GM12878 (cell line): ENCODE data around the gene ZNF22. TPM values are rescaled to one million over a fixed set of nuclear protein-coding genes. Genes with fewer than 3 reads are reported as not detected.

Experiments
- ATAC-seq: fragments of 200-7000 bp; cut with Tn5 transposase; 3 replicates; pipeline ENCODE4 v1.9.1; 2020; ENCODE audit warnings: mild to moderate bottlenecking, moderate library complexity
- BruUV-seq: library from RNA; stranded (reverse); fragments of 400-500 nt; replicated peaks from 2 replicates; lab custom pipeline; 2021; lab: Mats Ljungman, UMichigan
- CTCF ChIA-PET: fragments of 300-600 bp; sonication (Branson Sonifier 250); formaldehyde crosslinking; extraction: SDS; loops from one replicate; lab custom pipeline; 2021; ENCODE audit warnings: inconsistent platforms; lab: Yijun Ruan, JAX
- POLR2A ChIA-PET: fragments of 350-600 bp; formaldehyde crosslinking; extraction: SDS; loops from one replicate; lab custom pipeline; 2021; ENCODE audit warnings: inconsistent platforms; lab: Charles Lee
- RAD21 ChIA-PET: fragments of 300-600 bp; sonication (Branson Sonifier 250); formaldehyde crosslinking; loops from one replicate; lab custom pipeline; 2023; ENCODE audit warnings: antibody characterized with exemption; ENCODE audit not compliant: unreplicated experiment; lab: Charles Lee
- SMC1A ChIA-PET: fragments of 300-600 bp; sonication (Branson Sonifier 250); formaldehyde crosslinking; loops from one replicate; lab custom pipeline; 2023; ENCODE audit not compliant: unreplicated experiment, uncharacterized antibody; lab: Charles Lee
- DNase-seq: peaks from one replicate; pipeline ENCODE4 v3.0.0-alpha.2; 2011; ENCODE audit warnings: low read depth, low spot score
- FAIRE-seq: peaks from 3 replicates; lab custom pipeline; 2011; peaks lifted over from hg19 to GRCh38; lab: Jason Lieb, UNC
- H2AFZ ChIP-seq: 2 replicates; pipeline ENCODE4 v1.6.0; 2011; ENCODE audit warnings: low read depth, low read length, control low read depth; ENCODE audit not compliant: control insufficient read depth
- H3K27ac ChIP-seq: 2 replicates; pipeline ENCODE4 v1.5.1; 2011; ENCODE audit warnings: control low read depth; ENCODE audit not compliant: control insufficient read depth, insufficient read depth
- H3K27me3 ChIP-seq, 2 experiments: replicated peaks in 1 of 2; 2 replicates each; pipeline versions ENCODE4 v1.6.0 to v1.6.1; 2011; ENCODE audit warnings: low read length in 1 of 2; ENCODE audit not compliant: control insufficient read depth in 2 of 2, insufficient read depth in 2 of 2
- H3K36me3 ChIP-seq, 2 experiments: 2 replicates each; pipeline ENCODE4 v1.5.1; 2011; ENCODE audit warnings: low read length in 1 of 2; ENCODE audit not compliant: control insufficient read depth in 2 of 2, insufficient read depth in 2 of 2
- H3K4me1 ChIP-seq: 2 replicates; pipeline ENCODE4 v1.6.1; 2011; ENCODE audit warnings: mild to moderate bottlenecking, low read length, moderate library complexity, mixed read lengths; ENCODE audit not compliant: control insufficient read depth, insufficient read depth
- H3K4me2 ChIP-seq: 2 replicates; pipeline ENCODE4 v1.6.0; 2011; ENCODE audit warnings: control low read depth; ENCODE audit not compliant: control insufficient read depth, insufficient read depth
- H3K4me3 ChIP-seq: fragments of 200-600 bp; sonication (generic); 2 replicates; pipeline ENCODE4 v1.5.1; 2016
- H3K79me2 ChIP-seq: 2 replicates; pipeline ENCODE4 v1.6.0; 2011; ENCODE audit warnings: low read length; ENCODE audit not compliant: control insufficient read depth, insufficient read depth
- H3K9ac ChIP-seq: 2 replicates; pipeline ENCODE4 v1.8.0; 2011; ENCODE audit warnings: low read length, control low read depth, mixed read lengths; ENCODE audit not compliant: control insufficient read depth, insufficient read depth
- H3K9me3 ChIP-seq: replicated peaks from 3 replicates; pipeline ENCODE4 v1.5.1; 2011; ENCODE audit warnings: mild to moderate bottlenecking, low read length; ENCODE audit not compliant: control insufficient read depth, insufficient read depth
- H4K20me1 ChIP-seq: 2 replicates; pipeline ENCODE4 v1.6.0; 2011; ENCODE audit not compliant: control insufficient read depth, insufficient read depth
- BRCA1 ChIP-seq: IDR thresholded peaks from 2 replicates; pipeline ENCODE4 v1.6.1; 2011; ENCODE audit warnings: low read depth, low read length, improper control_type of control experiment
- GATAD2B ChIP-seq: fragments of 450-650 bp; conservative IDR thresholded peaks from 2 replicates; pipeline ENCODE4 v1.6.1; 2017; ENCODE audit warnings: low read depth, mild to moderate bottlenecking, moderate library complexity
- KDM1A ChIP-seq: fragments of 200-600 bp; sonication (generic); IDR thresholded peaks from 2 replicates; pipeline ENCODE4 v1.6.1; 2016; ENCODE audit warnings: borderline replicate concordance
- MLLT1 ChIP-seq: fragments of 450-650 bp; IDR thresholded peaks from 2 replicates; pipeline ENCODE4 v1.6.1; 2016; ENCODE audit warnings: mild to moderate bottlenecking
- PAX5 ChIP-seq: IDR thresholded peaks from 2 replicates; pipeline ENCODE4 v1.6.1; 2011; ENCODE audit warnings: low read depth, low read length, borderline replicate concordance
- POLR2A ChIP-seq: IDR thresholded peaks from 2 replicates; pipeline ENCODE4 v1.6.1; 2011; ENCODE audit warnings: low read depth, mild to moderate bottlenecking, low read length
- WGBS: methylation state at CpG from one replicate; pipeline ENCODE4 v1.1.6; 2016; ENCODE audit warnings: low lambda C conversion rate; ENCODE audit not compliant: insufficient replicate concordance, insufficient coverage; ENCODE audit errors: missing lambda C conversion rate; 5-methylcytosine and 5-hydroxymethylcytosine counted together
- in situ Hi-C: fragments of 300-500 bp; cut with MboI; formaldehyde crosslinking; loops from 9 replicates; pipeline ENCODE4 v1.14.3; 2018; ENCODE audit warnings: mixed read lengths
- intact Hi-C: fragments of 100-400 bp; cut with micrococcal nuclease; formaldehyde crosslinking; loops from one replicate; pipeline ENCODE4 v1.14.2; 2022; ENCODE audit not compliant: unreplicated experiment
- polyA plus RNA-seq, 11 experiments: library from polyadenylated mRNA; depleted of rRNA in 4 of 11; unstranded in 6 of 11; stranded (reverse) in 5 of 11; fragments of >200 nt; fragmentation: Nextera tagmentation in 4 of 11; fragmentation: Illumina TruSeq in 1 of 11; extraction: Ambion mirVana in 4 of 11; extraction: Trizol in 1 of 11; gene quantifications; 1 replicate in 1 of 11; 2 replicates in 10 of 11; pipeline versions ENCODE4 v1.2.1 to v1.2.3, GENCODE V29; 2011 to 2016; ENCODE audit warnings: inconsistent platforms in 2 of 11, missing spikeins in 2 of 11, low read depth in 1 of 11
- total RNA-seq, 4 experiments: library from RNA; depleted of rRNA in 3 of 4; stranded (reverse); fragments of >200 nt in 3 of 4; fragmentation: Illumina TruSeq in 1 of 4; extraction: Trizol in 1 of 4; gene quantifications; 2 replicates each; pipeline versions ENCODE4 v1.2.1 to v1.2.3, GENCODE V29; 2013 to 2021

ZNF22 gene
- total and polyA plus RNA-seq, 10 of the 15 experiments (the other 5 are each of a cell fraction or from before 2014, with no cell fraction given), result 31.1 to 74.4 (median 43.8) TPM

GRCh38 chr10:45053569-45054100 is 52.9 kb downstream of the ZNF22 start:
- in situ Hi-C loops, result no loop called here

More at GRCh38 chr10:45053569-45054100, 52.9 kb downstream of the ZNF22 start:
- Histone ChIP-seq H3K4me2 (no peak overlapping the region), H3K79me2 (no peaks in the 10 kb centered on the region), H3K4me1 (no peaks in the 10 kb centered on the region), H4K20me1 (no peaks in the 10 kb centered on the region), H3K27me3 (no peaks in the 10 kb centered on the region), H3K9me3 (no peaks in the 10 kb centered on the region), H3K27ac (no peak overlapping the region), H3K36me3 (no peaks in the 10 kb centered on the region), H3K4me3 (no peak overlapping the region), H2AFZ (no peak overlapping the region), H3K9ac (no peak overlapping the region)
- ChIA-PET CTCF (no interaction called here), POLR2A (no interaction called here), RAD21 (no interaction called here), SMC1A (no interaction called here)
- TF ChIP-seq PAX5 (no peak), BRCA1 (no peak), MLLT1 (no peak), GATAD2B (no peak), KDM1A (no peak), POLR2A (no peak)
- no TSS peak for BruUV-seq
- DNase-seq (no peak), FAIRE-seq (no peak), ATAC-seq (no peak)
- 0% methylated on average over 1 of the region's 1 CpG for WGBS
- intact Hi-C loops, result no loop called here

Other genes starting within 250 kb of the ZNF22 start
- not detected in 2 replicates for gene TMEM72, start 89.6 kb upstream of the ZNF22 start, total RNA-seq (2014; rRNA removed)
- gene TMEM72, start 89.6 kb upstream of the ZNF22 start, total RNA-seq (2014; rRNA removed; fragmentation: Illumina TruSeq; extraction: Trizol), result not detected in 2 replicates
- not detected in 2 replicates for gene TMEM72, start 89.6 kb upstream of the ZNF22 start, total RNA-seq (2021)
- gene TMEM72, start 89.6 kb upstream of the ZNF22 start, polyA plus RNA-seq (2011; rRNA removed), result 0.07 and 0.12 TPM in 2 replicates
- not detected in 2 replicates for gene TMEM72, start 89.6 kb upstream of the ZNF22 start, polyA plus RNA-seq (2014; fragmentation: Illumina TruSeq; extraction: Trizol)
- not detected for gene TMEM72, start 89.6 kb upstream of the ZNF22 start, polyA plus RNA-seq (2014; fragmentation: Nextera tagmentation; extraction: Ambion mirVana)
- not detected in 2 replicates for gene TMEM72, start 89.6 kb upstream of the ZNF22 start, polyA plus RNA-seq (2014; rRNA removed)
- not detected for gene TMEM72, start 89.6 kb upstream of the ZNF22 start, polyA plus RNA-seq (2016; fragmentation: Nextera tagmentation; extraction: Ambion mirVana)
- 15.6 and 16.5 TPM in 2 replicates for gene RASSF4, start 41.1 kb upstream of the ZNF22 start, total RNA-seq (2014; rRNA removed)
- 10.9 and 11.9 TPM in 2 replicates for gene RASSF4, start 41.1 kb upstream of the ZNF22 start, total RNA-seq (2014; rRNA removed; fragmentation: Illumina TruSeq; extraction: Trizol)
- gene RASSF4, start 41.1 kb upstream of the ZNF22 start, total RNA-seq (2021), result 20.0 and 21.1 TPM in 2 replicates
- gene RASSF4, start 41.1 kb upstream of the ZNF22 start, polyA plus RNA-seq (2011; rRNA removed), result 50.8 and 71.1 TPM in 2 replicates
- 6.3 and 10.7 TPM in 2 replicates for gene RASSF4, start 41.1 kb upstream of the ZNF22 start, polyA plus RNA-seq (2014; fragmentation: Illumina TruSeq; extraction: Trizol)
- gene RASSF4, start 41.1 kb upstream of the ZNF22 start, polyA plus RNA-seq (2014; fragmentation: Nextera tagmentation; extraction: Ambion mirVana), result 1 to 10 TPM; 3.7 to 4.0 TPM
- 17.1 and 19.4 TPM in 2 replicates for gene RASSF4, start 41.1 kb upstream of the ZNF22 start, polyA plus RNA-seq (2014; rRNA removed)
- gene RASSF4, start 41.1 kb upstream of the ZNF22 start, polyA plus RNA-seq (2016; fragmentation: Nextera tagmentation; extraction: Ambion mirVana), result 10 to 100 TPM; 17.1 to 19.1 TPM
- gene DEPP1, start 22.1 kb upstream of the ZNF22 start, total RNA-seq (2014; rRNA removed), result 7.8 and 8.4 TPM in 2 replicates
- gene DEPP1, start 22.1 kb upstream of the ZNF22 start, total RNA-seq (2014; rRNA removed; fragmentation: Illumina TruSeq; extraction: Trizol), result 5.6 and 5.7 TPM in 2 replicates
- gene DEPP1, start 22.1 kb upstream of the ZNF22 start, total RNA-seq (2021), result 8.6 and 8.9 TPM in 2 replicates
- 2.4 and 4.5 TPM in 2 replicates for gene DEPP1, start 22.1 kb upstream of the ZNF22 start, polyA plus RNA-seq (2011; rRNA removed)
- 3.8 and 6.1 TPM in 2 replicates for gene DEPP1, start 22.1 kb upstream of the ZNF22 start, polyA plus RNA-seq (2014; fragmentation: Illumina TruSeq; extraction: Trizol)
- 1 to 10 TPM; 1.7 to 1.8 TPM for gene DEPP1, start 22.1 kb upstream of the ZNF22 start, polyA plus RNA-seq (2014; fragmentation: Nextera tagmentation; extraction: Ambion mirVana)
- 8.5 TPM in 2 replicates for gene DEPP1, start 22.1 kb upstream of the ZNF22 start, polyA plus RNA-seq (2014; rRNA removed)
- 10 to 100 TPM; 11.0 to 12.1 TPM for gene DEPP1, start 22.1 kb upstream of the ZNF22 start, polyA plus RNA-seq (2016; fragmentation: Nextera tagmentation; extraction: Ambion mirVana)